ENCODE measurements around the gene SHF. TPM values are rescaled to one million over a fixed set of nuclear protein-coding genes. Genes with fewer than 3 reads are reported as not detected.

Gene SHF
- total and polyA plus RNA-seq, 2 of the 8 experiments (the other 6 are each of a cell fraction or from before 2014, with no cell fraction given), result 13.1 to 26.7 TPM

DNA sequence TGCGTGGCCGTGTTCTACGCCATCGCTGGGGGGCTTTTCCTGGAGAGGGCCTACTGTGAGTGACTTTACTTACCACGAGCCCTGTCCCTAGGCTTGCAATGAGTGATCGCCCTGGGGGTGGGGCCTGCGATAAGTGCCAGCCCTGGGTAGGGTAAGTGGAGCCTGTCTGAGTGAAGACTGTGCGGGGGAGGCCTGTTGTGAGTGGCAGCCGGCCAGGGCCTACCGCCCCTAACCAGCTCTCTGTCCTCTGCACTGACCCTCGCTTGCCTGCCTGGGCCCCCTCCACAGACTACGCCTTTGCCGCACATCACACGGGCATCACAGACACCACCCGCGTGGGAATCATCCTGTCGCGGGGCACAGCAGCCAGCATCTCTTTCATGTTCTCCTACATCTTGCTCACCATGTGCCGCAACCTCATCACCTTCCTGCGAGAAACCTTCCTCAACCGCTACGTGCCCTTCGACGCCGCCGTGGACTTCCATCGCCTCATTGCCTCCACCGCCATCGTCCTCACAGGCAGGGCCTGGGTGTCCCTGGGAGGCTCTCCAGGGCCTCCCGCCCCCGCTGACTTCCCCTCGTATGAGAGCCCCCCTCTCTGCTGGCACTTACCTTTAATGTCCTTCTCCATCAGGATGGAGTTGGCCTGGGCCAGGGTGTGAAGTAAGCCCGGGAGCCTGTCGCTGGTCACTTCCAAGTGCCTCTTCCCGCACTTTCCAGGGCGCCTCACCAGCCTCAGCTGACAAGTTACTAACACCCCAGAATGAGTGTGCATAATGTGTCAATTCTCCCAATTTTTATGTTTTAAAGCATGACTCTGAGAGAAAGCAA is 35.6 kb downstream of the SHF start:
- Histone ChIP-seq H3K4me2 (ENCODE audit: insufficient read depth in 1 of 2, low read depth in 2 of 2, low read length in 2 of 2) (no peak overlapping the region), H3K4ac (replicated peaks; ENCODE audit: insufficient read length, low read depth, low read length) (no peak overlapping the region), H3K4me3 (ENCODE audit: extremely low read depth in 1 of 4, insufficient read depth in 2 of 4, low read depth in 3 of 4, low read length in 4 of 4) (no peak overlapping the region), H3K27me3 (replicated peaks in 1 of 4; ENCODE audit: control insufficient read depth in 3 of 4, extremely low read depth in 1 of 4, insufficient read depth in 3 of 4, low read length in 3 of 4) (peaks cover 0 to 2% (median 0%) of the 10 kb centered on the region in 4 experiments; a peak in 2 of 7 replicates), H2BK5ac (ENCODE audit: low read depth, low read length) (no peak overlapping the region), H2AK5ac (ENCODE audit: low read depth, low read length) (no peak overlapping the region), H4K91ac (replicated peaks; ENCODE audit: insufficient read length, low read length) (no peak overlapping the region), H3K23ac (ENCODE audit: insufficient read length) (no peak overlapping the region), H3K23me2 (ENCODE audit: low read depth, low read length) (no peaks in the 10 kb centered on the region), H3K79me1 (ENCODE audit: low read depth, low read length) (no peaks in the 10 kb centered on the region), H3K18ac (ENCODE audit: extremely low read depth, low read length) (no peak overlapping the region; the same call in 1 of the 2 replicates), H4K20me1 (replicated peaks in 1 of 2; ENCODE audit: control insufficient read depth in 1 of 2, insufficient read depth in 2 of 2, low read length in 2 of 2) (no peaks in the 10 kb centered on the region), H4K5ac (ENCODE audit: insufficient read length, low read depth, low read length) (no peak overlapping the region), H3K56ac (replicated peaks; ENCODE audit: insufficient read length, low read depth, low read length) (no peak overlapping the region), H2BK12ac (ENCODE audit: low read depth, low read length) (no peak overlapping the region), H3K14ac (ENCODE audit: insufficient read length) (no peak overlapping the region), H3K79me2 (ENCODE audit: control insufficient read depth in 1 of 2, insufficient read depth in 2 of 2, low read length in 2 of 2) (no peaks in the 10 kb centered on the region), H2BK120ac (replicated peaks; ENCODE audit: low read depth, low read length) (no peak overlapping the region), H2AFZ (ENCODE audit: low read length) (no peak overlapping the region), H3K4me1 (replicated peaks in 1 of 4; ENCODE audit: control insufficient read depth in 3 of 4, insufficient read depth in 4 of 4, low read length in 3 of 4) (no peaks in the 10 kb centered on the region; a peak in 1 of 7 replicates), H3K9ac (replicated peaks in 1 of 4; ENCODE audit: extremely low read depth in 1 of 4, low read depth in 3 of 4, low read length in 3 of 4) (no peak overlapping the region), H3K27ac (ENCODE audit: low read depth, low read length) (no peak overlapping the region), H3K36me3 (ENCODE audit: control insufficient read depth in 2 of 4, insufficient read depth in 4 of 4, low read length in 3 of 4) (no peaks in the 10 kb centered on the region), H2BK20ac (ENCODE audit: low read length) (no peak overlapping the region), H4K8ac (ENCODE audit: extremely low read depth, insufficient read depth, low read length) (no peak overlapping the region), H3K9me3 (ENCODE audit: insufficient read depth in 2 of 2, low read depth in 1 of 2, low read length in 1 of 2) (no peaks in the 10 kb centered on the region), H2BK15ac (ENCODE audit: low read length) (no peak overlapping the region)
- POLR2A ChIA-PET (ENCODE audit: partially characterized antibody), result interaction anchor here (1.6 kb wide), 1 partner anchor 34 kb away, joined by 4 read pairs; no protein-coding TSS in a partner anchor
- 92% methylated on average over 36 of the region's 36 CpGs; no CpG with 5 or more reads in 1 of the 2 experiments for WGBS, 2 experiments (ENCODE audit: extremely low coverage in 1 of 2, insufficient coverage in 1 of 2, insufficient read length in 1 of 2, insufficient replicate concordance in 2 of 2, low coverage in 1 of 2, low lambda C conversion rate in 2 of 2, missing lambda C conversion rate in 1 of 2)
- TF ChIP-seq POLR2AphosphoS5 (IDR thresholded peaks at IDR 0.05; ENCODE audit: low read depth, low read length), result no peak
- TF ChIP-seq, protein P1, sequence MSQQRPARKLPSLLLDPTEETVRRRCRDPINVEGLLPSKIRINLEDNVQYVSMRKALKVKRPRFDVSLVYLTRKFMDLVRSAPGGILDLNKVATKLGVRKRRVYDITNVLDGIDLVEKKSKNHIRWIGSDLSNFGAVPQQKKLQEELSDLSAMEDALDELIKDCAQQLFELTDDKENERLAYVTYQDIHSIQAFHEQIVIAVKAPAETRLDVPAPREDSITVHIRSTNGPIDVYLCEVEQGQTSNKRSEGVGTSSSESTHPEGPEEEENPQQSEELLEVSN (IDR thresholded peaks at IDR 0.05), result peak; percentile 25; the same call in 1 of the 2 replicates
- TF ChIP-seq, protein P2, sequence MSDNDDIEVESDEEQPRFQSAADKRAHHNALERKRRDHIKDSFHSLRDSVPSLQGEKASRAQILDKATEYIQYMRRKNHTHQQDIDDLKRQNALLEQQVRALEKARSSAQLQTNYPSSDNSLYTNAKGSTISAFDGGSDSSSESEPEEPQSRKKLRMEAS (IDR thresholded peaks at IDR 0.05), result peak; percentile 32; the same call in 1 of the 2 replicates
- FAIRE-seq (no peak), DNase-seq (ENCODE audit: low read depth in 1 of 2, low spot score in 2 of 2) (no peak)
- CTCF ChIA-PET (ENCODE audit: partially characterized antibody), result interaction anchor here (1.1 to 3.4 kb wide), 2 partner anchors 10 to 29 kb away, joined by 5 to 27 read pairs; no protein-coding TSS in a partner anchor
